ENCODE results near the gene GOPC. TPM values are rescaled to one million over a fixed set of nuclear protein-coding genes. Genes with fewer than 3 reads are reported as not detected.
"Not testable (repeated sequence)": the region's sequence is repeated elsewhere in the genome, so short reads cannot be mapped to it uniquely, and the experiment has no call there.

The GOPC gene
- total RNA-seq, result 37.7 TPM
- polyA plus RNA-seq (ENCODE audit: insufficient read depth in 1 of 8, insufficient read length in 8 of 8, low replicate concordance in 1 of 8), result 10 to 100 TPM; 34.3 to 47.0 (median 42.2) TPM
- long read RNA-seq, donor 1, full-length matches to known transcripts, result 6 of 6 reads
- long read RNA-seq, donor 1, partial matches to known transcripts, result 0 of 6 reads
- long read RNA-seq, donor 1, other reads (novel, unspliced or antisense), result 0 of 6 reads
- long read RNA-seq, donor 2, result 0 reads
- long read RNA-seq, donor 3, full-length matches to known transcripts, result 5 of 13 reads
- long read RNA-seq, donor 3, partial matches to known transcripts, result 8 of 13 reads
- long read RNA-seq, donor 3, other reads (novel, unspliced or antisense), result 0 of 13 reads
- long read RNA-seq, donor 4, full-length matches to known transcripts, result 3 of 3 reads
- long read RNA-seq, donor 4, partial matches to known transcripts, result 0 of 3 reads
- long read RNA-seq, donor 4, other reads (novel, unspliced or antisense), result 0 of 3 reads
- long read RNA-seq, donor 5, full-length matches to known transcripts, result 9 of 48 reads
- long read RNA-seq, donor 5, partial matches to known transcripts, result 39 of 48 reads
- long read RNA-seq, donor 5, other reads (novel, unspliced or antisense), result 0 of 48 reads
- long read RNA-seq, donor 6, full-length matches to known transcripts, result 7 of 12 reads
- long read RNA-seq, donor 6, partial matches to known transcripts, result 5 of 12 reads
- long read RNA-seq, donor 6, other reads (novel, unspliced or antisense), result 0 of 12 reads
- long read RNA-seq, donor 7, full-length matches to known transcripts, result 4 of 19 reads
- long read RNA-seq, donor 7, partial matches to known transcripts, result 15 of 19 reads
- long read RNA-seq, donor 7, other reads (novel, unspliced or antisense), result 0 of 19 reads
- long read RNA-seq, donor 8, full-length matches to known transcripts, result 3 of 9 reads
- long read RNA-seq, donor 8, partial matches to known transcripts, result 6 of 9 reads
- long read RNA-seq, donor 8, other reads (novel, unspliced or antisense), result 0 of 9 reads
- long read RNA-seq, donor 9, full-length matches to known transcripts, result 4 of 28 reads
- long read RNA-seq, donor 9, partial matches to known transcripts, result 24 of 28 reads
- long read RNA-seq, donor 9, other reads (novel, unspliced or antisense), result 0 of 28 reads
- long read RNA-seq, donor 10, full-length matches to known transcripts, result 5 of 22 reads
- long read RNA-seq, donor 10, partial matches to known transcripts, result 17 of 22 reads
- long read RNA-seq, donor 10, other reads (novel, unspliced or antisense), result 0 of 22 reads
- long read RNA-seq, donor 11, partial matches to known transcripts, result 12 of 12 reads
- long read RNA-seq, donor 11, other reads (novel, unspliced or antisense), result 0 of 12 reads

GRCh38 chr6:117602151-117602898, at the start of gene GOPC:
Gene GOPC (minus strand): TSS chr6:117602511. CDS start chr6:117602288, 223 bp downstream.
- Histone ChIP-seq H3K4me3 (ENCODE audit: low read length) (peak within 1 kb of the TSS; percentile 94), H3K27ac (ENCODE audit: low read length) (peak within 1 kb of the TSS; percentile 99), H3K36me3 (ENCODE audit: control insufficient read depth, insufficient read depth, low read length) (peaks cover 9% of the 10 kb centered on the region), H3K27me3 (ENCODE audit: control insufficient read depth, insufficient read depth, low read length) (no peaks in the 10 kb centered on the region), H3K9me3 (replicated peaks; ENCODE audit: control insufficient read depth, low read depth, low read length) (peaks cover 5% of the 10 kb centered on the region), H3K4me1 (ENCODE audit: control insufficient read depth, insufficient read depth, low read length) (peaks cover 3% of the 10 kb centered on the region)
- under 1% methylated on average over 59 of the region's 60 CpGs for WGBS (ENCODE audit: insufficient coverage)
- DNase-seq, result peak; percentile 99

DNA sequence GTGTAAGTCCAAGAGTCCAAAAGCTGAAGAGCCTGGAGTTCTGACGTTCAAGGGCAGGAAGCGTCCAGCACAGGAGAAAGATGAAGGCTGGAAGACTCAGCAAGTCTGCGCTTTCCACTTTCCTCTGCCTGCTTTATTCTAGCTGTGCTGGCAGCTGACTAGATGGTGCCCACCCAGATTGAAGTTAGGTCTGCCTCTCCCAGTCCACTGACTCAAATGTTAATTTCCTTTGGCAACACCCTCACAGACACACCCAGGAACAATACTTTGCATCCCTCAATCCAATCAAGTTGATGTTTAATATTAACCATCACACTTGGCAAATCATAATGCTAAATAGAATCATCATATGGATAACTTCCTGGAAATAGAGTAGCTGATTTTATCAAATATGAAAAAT, 49.7 kb upstream of the GOPC start:
- DNase-seq; H3K4me3 ChIP-seq (ENCODE audit: low read length); H3K9me3 ChIP-seq (replicated peaks; ENCODE audit: control insufficient read depth, low read depth, low read length); H3K36me3 ChIP-seq (ENCODE audit: control insufficient read depth, insufficient read depth, low read length); H3K4me1 ChIP-seq (ENCODE audit: control insufficient read depth, insufficient read depth, low read length); H3K27me3 ChIP-seq (ENCODE audit: control insufficient read depth, insufficient read depth, low read length); H3K27ac ChIP-seq (ENCODE audit: low read length): not testable (repeated sequence)
- 100% methylated on average over 2 of the region's 3 CpGs for WGBS (ENCODE audit: insufficient coverage)

GRCh38 chr6:117642976-117643375, 40.7 kb upstream of the GOPC start:
- no peak overlapping the region for H3K27ac ChIP-seq (ENCODE audit: low read length)
- DNase-seq, result no peak
- no peak overlapping the region for H3K4me3 ChIP-seq (ENCODE audit: low read length)
- no peaks in the 10 kb centered on the region for H3K36me3 ChIP-seq (ENCODE audit: control insufficient read depth, insufficient read depth, low read length)
- H3K9me3 ChIP-seq (replicated peaks; ENCODE audit: control insufficient read depth, low read depth, low read length), result no peaks in the 10 kb centered on the region
- H3K4me1 ChIP-seq (ENCODE audit: control insufficient read depth, insufficient read depth, low read length), result no peaks in the 10 kb centered on the region
- H3K27me3 ChIP-seq (ENCODE audit: control insufficient read depth, insufficient read depth, low read length), result no peaks in the 10 kb centered on the region
- no CpG with 5 or more reads among the region's 2 CpGs for WGBS (ENCODE audit: insufficient coverage)

- WGBS (ENCODE audit: insufficient coverage), result no CpG with 5 or more reads among the region's 1 CpG
- Histone ChIP-seq H3K27me3 (ENCODE audit: control insufficient read depth, insufficient read depth, low read length) (no peaks in the 10 kb centered on the region), H3K36me3 (ENCODE audit: control insufficient read depth, insufficient read depth, low read length) (no peaks in the 10 kb centered on the region), H3K9me3 (replicated peaks; ENCODE audit: control insufficient read depth, low read depth, low read length) (no peaks in the 10 kb centered on the region), H3K4me3 (ENCODE audit: low read length) (no peak overlapping the region), H3K4me1 (ENCODE audit: control insufficient read depth, insufficient read depth, low read length) (no peaks in the 10 kb centered on the region), H3K27ac (ENCODE audit: low read length) (no peak overlapping the region)
- DNase-seq, result no peak
Measured at GRCh38 chr6:117637770-117638169, 35.5 kb upstream of the GOPC start.

- no peaks in the 10 kb centered on the region for H3K4me1 ChIP-seq (ENCODE audit: control insufficient read depth, insufficient read depth, low read length)
- no peak overlapping the region for H3K27ac ChIP-seq (ENCODE audit: low read length)
- DNase-seq, result no peak
- no peak overlapping the region for H3K4me3 ChIP-seq (ENCODE audit: low read length)
- H3K9me3 ChIP-seq (replicated peaks; ENCODE audit: control insufficient read depth, low read depth, low read length), result peaks cover 6% of the 10 kb centered on the region
- H3K36me3 ChIP-seq (ENCODE audit: control insufficient read depth, insufficient read depth, low read length), result no peaks in the 10 kb centered on the region
- H3K27me3 ChIP-seq (ENCODE audit: control insufficient read depth, insufficient read depth, low read length), result no peaks in the 10 kb centered on the region
- no CpG with 5 or more reads among the region's 1 CpG for WGBS (ENCODE audit: insufficient coverage)
Measured at GRCh38 chr6:117629119-117629660, 26.9 kb upstream of the GOPC start.

DNA sequence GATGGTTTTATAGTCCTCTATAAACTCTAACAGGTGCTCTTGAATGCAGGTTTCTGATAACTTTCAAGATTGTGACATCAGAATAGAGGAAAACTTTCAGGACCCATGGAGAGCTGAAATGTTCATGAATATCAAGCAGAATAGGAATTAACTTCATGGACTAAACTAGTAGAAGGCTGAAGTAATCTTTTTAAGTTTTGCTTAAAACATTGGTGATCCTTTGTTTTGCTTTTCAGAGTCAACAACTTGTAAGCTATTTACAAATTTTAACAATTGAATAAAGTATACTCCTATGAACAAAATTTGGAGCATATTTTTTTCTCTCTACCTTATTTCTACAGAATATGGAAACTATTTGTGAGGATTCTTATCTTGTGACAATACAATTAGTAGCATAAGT, 25.2 kb upstream of the GOPC start:
- Histone ChIP-seq H3K36me3 (ENCODE audit: control insufficient read depth, insufficient read depth, low read length) (no peaks in the 10 kb centered on the region), H3K9me3 (replicated peaks; ENCODE audit: control insufficient read depth, low read depth, low read length) (peaks cover 12% of the 10 kb centered on the region), H3K4me3 (ENCODE audit: low read length) (no peak overlapping the region), H3K27ac (ENCODE audit: low read length) (no peak overlapping the region), H3K27me3 (ENCODE audit: control insufficient read depth, insufficient read depth, low read length) (no peaks in the 10 kb centered on the region), H3K4me1 (ENCODE audit: control insufficient read depth, insufficient read depth, low read length) (no peaks in the 10 kb centered on the region)
- DNase-seq, result no peak

GRCh38 chr6:117624869-117625481, 22.7 kb upstream of the GOPC start:
- Histone ChIP-seq H3K36me3 (ENCODE audit: control insufficient read depth, insufficient read depth, low read length) (no peaks in the 10 kb centered on the region), H3K4me3 (ENCODE audit: low read length) (no peak overlapping the region), H3K27ac (ENCODE audit: low read length) (no peak overlapping the region), H3K27me3 (ENCODE audit: control insufficient read depth, insufficient read depth, low read length) (no peaks in the 10 kb centered on the region), H3K9me3 (replicated peaks; ENCODE audit: control insufficient read depth, low read depth, low read length) (peaks cover 14% of the 10 kb centered on the region), H3K4me1 (ENCODE audit: control insufficient read depth, insufficient read depth, low read length) (no peaks in the 10 kb centered on the region)
- no CpG with 5 or more reads among the region's 1 CpG for WGBS (ENCODE audit: insufficient coverage)
- DNase-seq, result no peak

DNA sequence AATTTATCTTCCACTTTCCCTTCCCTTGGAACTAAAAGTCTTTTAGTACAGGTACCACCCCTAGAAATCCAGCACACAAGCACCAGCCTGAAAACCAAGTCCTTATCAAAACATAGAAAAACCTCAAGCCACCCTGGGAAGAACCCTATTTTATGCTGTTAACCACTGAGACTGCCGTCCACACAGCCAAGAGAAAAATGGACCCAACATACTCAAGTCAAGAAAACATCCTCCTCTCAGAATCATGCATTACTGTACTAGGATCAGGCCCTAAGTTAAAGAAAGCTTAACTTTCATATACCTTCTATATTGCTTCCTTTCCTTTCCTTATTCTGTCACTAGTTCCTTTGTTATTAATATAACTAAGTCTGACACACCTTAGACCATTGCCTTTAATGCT, 16.9 kb upstream of the GOPC start:
- H3K27ac ChIP-seq (ENCODE audit: low read length), result no peak overlapping the region
- H3K4me3 ChIP-seq (ENCODE audit: low read length), result no peak overlapping the region
- H3K4me1 ChIP-seq (ENCODE audit: control insufficient read depth, insufficient read depth, low read length), result no peaks in the 10 kb centered on the region
- DNase-seq, result no peak
- H3K27me3 ChIP-seq (ENCODE audit: control insufficient read depth, insufficient read depth, low read length), result no peaks in the 10 kb centered on the region
- WGBS (ENCODE audit: insufficient coverage), result 60% methylated on average over 1 of the region's 1 CpG
- H3K9me3 ChIP-seq (replicated peaks; ENCODE audit: control insufficient read depth, low read depth, low read length), result peaks cover 8% of the 10 kb centered on the region
- H3K36me3 ChIP-seq (ENCODE audit: control insufficient read depth, insufficient read depth, low read length), result no peaks in the 10 kb centered on the region

All from muscle of leg (tissue), 16 donors.